Measurements from ENCODE around the gene CDHR5. TPM values are rescaled to one million over a fixed set of nuclear protein-coding genes. Genes with fewer than 3 reads are reported as not detected.
"Not testable (repeated sequence)": the region's sequence is repeated elsewhere in the genome, so short reads cannot be mapped to it uniquely, and the experiment has no call there.

Gene CDHR5
- total and polyA plus RNA-seq, 9 donors: 0.07 to 2.3 (median 0.21) TPM; not detected in 5

GRCh38 chr11:575996-576768, 48.6 kb downstream of the CDHR5 start, which contains the start of gene PHRF1:
Gene PHRF1, plus strand, starts transcription at chr11:576470. Its CDS starts 5,043 bp downstream, at chr11:581513.
- peak; percentile 97 for DNase-seq
- TF ChIP-seq EP300 (IDR thresholded peaks at IDR 0.05): peak; percentile 82
- peak in 2 of 3 donors; percentile 21 to 35 for TF ChIP-seq CTCF (IDR thresholded peaks at IDR 0.05)
- peak; percentile 61 for TF ChIP-seq POLR2A (IDR thresholded peaks at IDR 0.05)
- intact Hi-C loops (cut with DNase I): no loop called here
- H3K9me3 ChIP-seq: no peaks in the 10 kb centered on the region
- no peaks in the 10 kb centered on the region for H3K36me3 ChIP-seq
- no peaks in the 10 kb centered on the region for H3K27me3 ChIP-seq
- H3K4me1 ChIP-seq (ENCODE audit: insufficient read depth): peaks cover 25% of the 10 kb centered on the region
- peak within 1 kb of the TSS; percentile 80 for H3K4me3 ChIP-seq
- H3K27ac ChIP-seq: peak within 1 kb of the TSS; percentile 77 to 90
- 1% methylated on average over 51 to 98 of the region's 99 CpGs for WGBS, 3 donors

- WGBS, 3 donors: 0 to 1% (median 0%) methylated on average over 54 to 77 of the region's 81 CpGs
- intact Hi-C loops (cut with DNase I): no loop called here
These were observed 49.3 kb downstream of the CDHR5 start for GRCh38 chr11:575313-575995.

GRCh38 chr11:574632-575312, 50.0 kb downstream of the CDHR5 start:
- peak overlapping the region; percentile 73 for H3K4me3 ChIP-seq
- peak in 2 of 5 donors; percentile 54 to 60 for DNase-seq
- no peaks in the 10 kb centered on the region for H3K9me3 ChIP-seq
- H3K4me1 ChIP-seq (ENCODE audit: insufficient read depth): peaks cover 19% of the 10 kb centered on the region
- WGBS, 3 donors: 16 to 18% (median 17%) methylated on average over 25 of the region's 25 CpGs
- H3K36me3 ChIP-seq: no peaks in the 10 kb centered on the region
- intact Hi-C loops (cut with DNase I): no loop called here
- H3K27me3 ChIP-seq: no peaks in the 10 kb centered on the region
- H3K27ac ChIP-seq: no peak overlapping the region
- TF ChIP-seq POLR2A (IDR thresholded peaks at IDR 0.05) (no peak), EP300 (IDR thresholded peaks at IDR 0.05) (no peak), CTCF (IDR thresholded peaks at IDR 0.05) (no peak)

More at GRCh38 chr11:575313-575995, 49.3 kb downstream of the CDHR5 start:
- peaks cover 24% of the 10 kb centered on the region for H3K4me1 ChIP-seq (ENCODE audit: insufficient read depth)
- H3K9me3 ChIP-seq: no peaks in the 10 kb centered on the region
- H3K27me3 ChIP-seq: no peaks in the 10 kb centered on the region
- peak overlapping the region; percentile 73 for H3K4me3 ChIP-seq
- H3K36me3 ChIP-seq: no peaks in the 10 kb centered on the region
- DNase-seq: peak in 1 of 5 donors; percentile 55
- peak overlapping the region in 1 of 2 donors; percentile 75 for H3K27ac ChIP-seq
- TF ChIP-seq POLR2A (IDR thresholded peaks at IDR 0.05): peak; percentile 56
- TF ChIP-seq EP300 (IDR thresholded peaks at IDR 0.05): no peak

GRCh38 chr11:574031-574570, 50.7 kb downstream of the CDHR5 start:
- H3K27ac ChIP-seq; H3K36me3 ChIP-seq; intact Hi-C loops (cut with DNase I); H3K27me3 ChIP-seq; H3K9me3 ChIP-seq: not testable (repeated sequence)
- WGBS, 3 donors: 20 to 32% (median 23%) methylated on average over 14 of the region's 14 CpGs
- Histone ChIP-seq H3K4me3 (peak overlapping the region; percentile 9), H3K4me1 (ENCODE audit: insufficient read depth) (peaks cover 19% of the 10 kb centered on the region)
- DNase-seq: peak in 2 of 5 donors; percentile 54 to 68

- Histone ChIP-seq H3K4me1 (ENCODE audit: insufficient read depth) (peaks cover 15% of the 10 kb centered on the region), H3K9me3 (no peaks in the 10 kb centered on the region), H3K27me3 (no peaks in the 10 kb centered on the region), H3K27ac (no peak overlapping the region), H3K4me3 (no peak overlapping the region), H3K36me3 (no peaks in the 10 kb centered on the region)
- 66 to 73% (median 71%) methylated on average over 15 to 16 of the region's 16 CpGs for WGBS, 3 donors
- peak in 1 of 5 donors; percentile 42 for DNase-seq
- intact Hi-C loops (cut with DNase I): no loop called here
- TF ChIP-seq POLR2A (IDR thresholded peaks at IDR 0.05): no peak
- no peak for TF ChIP-seq EP300 (IDR thresholded peaks at IDR 0.05)
- no peak for TF ChIP-seq CTCF (IDR thresholded peaks at IDR 0.05)
These were observed 51.5 kb downstream of the CDHR5 start for GRCh38 chr11:573146-573759.

Data from ovary (tissue), 9 donors.